HepG2 (cell line): ENCODE measurements around the gene ODC1. TPM values are rescaled to one million over a fixed set of nuclear protein-coding genes. Genes with fewer than 3 reads are reported as not detected.

Experiments used
- ATAC-seq: fragments of 200-7000 bp; cut with Tn5 transposase; 3 replicates; pipeline ENCODE4 v1.9.1; 2020; ENCODE audit warnings: mild to moderate bottlenecking, moderate library complexity
- BruUV-seq: library from RNA; stranded (reverse); fragments of 400-500 nt; replicated peaks from 2 replicates; lab custom pipeline; 2021; lab: Mats Ljungman, UMichigan
- CTCF ChIA-PET: fragments of 300-600 bp; formaldehyde crosslinking; extraction: SDS; loops from one replicate; lab custom pipeline; 2021; ENCODE audit warnings: low total read pairs, inconsistent platforms, low intra/inter-chr PET ratio; lab: Yijun Ruan, JAX
- POLR2A ChIA-PET: fragments of 350-600 bp; sonication (Branson Sonifier 250); formaldehyde crosslinking; loops from one replicate; lab custom pipeline; 2020; ENCODE audit warnings: antibody characterized with exemption, inconsistent platforms; lab: Yijun Ruan, JAX
- DNase-seq: peaks from one replicate; pipeline ENCODE4 v3.0.0-alpha.2; 2015; ENCODE audit warnings: low spot score
- FAIRE-seq: peaks from 3 replicates; lab custom pipeline; 2011; peaks lifted over from hg19 to GRCh38; lab: Jason Lieb, UNC
- H2AFZ ChIP-seq: one replicate; pipeline ENCODE4 v1.6.1; 2011; ENCODE audit warnings: low read length, inconsistent platforms
- H3K27ac ChIP-seq: fragments of 300-600 bp; 3 replicates; pipeline ENCODE4 v1.8.0; 2011; ENCODE audit warnings: mixed run types, mild to moderate bottlenecking, mixed read lengths, low read length, inconsistent platforms; ENCODE audit not compliant: insufficient read depth; ENCODE audit errors: extremely low read length
- H3K27me3 ChIP-seq, 2 experiments: fragments of 200-600 bp in 1 of 2; 2 replicates in 1 of 2; 3 replicates in 1 of 2; pipeline versions ENCODE4 v1.6.0 to v1.8.0; 2011; ENCODE audit warnings: low read length in 2 of 2, mild to moderate bottlenecking in 2 of 2, moderate library complexity in 2 of 2, inconsistent platforms in 1 of 2; ENCODE audit not compliant: insufficient read depth in 2 of 2, control insufficient read depth in 1 of 2
- H3K36me3 ChIP-seq, 2 experiments: fragments of 200-600 bp in 1 of 2; replicated peaks in 1 of 2; 2 replicates in 1 of 2; 3 replicates in 1 of 2; pipeline versions ENCODE4 v1.5.1 to v1.8.0; 2011; ENCODE audit warnings: low read length in 2 of 2, inconsistent platforms in 1 of 2; ENCODE audit not compliant: insufficient read depth in 2 of 2, control insufficient read depth in 1 of 2
- H3K4me1 ChIP-seq: 2 replicates; pipeline ENCODE4 v1.5.1; 2012; ENCODE audit warnings: low read length, inconsistent platforms; ENCODE audit not compliant: insufficient read depth
- H3K4me2 ChIP-seq: 2 replicates; pipeline ENCODE4 v1.6.0; 2011; ENCODE audit warnings: low read depth, low read length, inconsistent platforms
- H3K4me3 ChIP-seq, 3 experiments: fragments of 200-600 bp in 1 of 3; sonication (generic), shearing (Covaris generic) in 1 of 3; replicated peaks in 1 of 3; 2 replicates each; pipeline ENCODE4 v1.5.1; 2011 to 2016; ENCODE audit warnings: low read length in 3 of 3, inconsistent platforms in 2 of 3, low read depth in 2 of 3, mild to moderate bottlenecking in 2 of 3, control low read depth in 1 of 3, mixed read lengths in 1 of 3; ENCODE audit not compliant: insufficient read depth in 1 of 3
- H3K79me2 ChIP-seq: one replicate; pipeline ENCODE4 v1.6.1; 2011; ENCODE audit warnings: low read length, inconsistent platforms; ENCODE audit not compliant: insufficient read depth
- H3K9ac ChIP-seq: 2 replicates; pipeline ENCODE4 v1.6.0; 2011; ENCODE audit warnings: mild to moderate bottlenecking, low read depth, low read length, inconsistent platforms; ENCODE audit not compliant: insufficient read depth
- H3K9me3 ChIP-seq: 2 replicates; pipeline ENCODE4 v1.5.1; 2012; ENCODE audit warnings: mild to moderate bottlenecking, low read length
- H4K20me1 ChIP-seq: 2 replicates; pipeline ENCODE4 v1.6.0; 2011; ENCODE audit warnings: inconsistent platforms, mild to moderate bottlenecking, low read length, moderate library complexity; ENCODE audit not compliant: insufficient read depth
- ADNP ChIP-seq: sonication (generic); formaldehyde crosslinking; IDR thresholded peaks from 2 replicates; pipeline ENCODE4 v1.4.0; 2020; ENCODE audit warnings: missing genetic modification reagents
- CENPX ChIP-seq: sonication (generic); formaldehyde crosslinking; IDR thresholded peaks from 2 replicates; pipeline ENCODE4 v1.9.0; 2021; ENCODE audit warnings: mild to moderate bottlenecking, missing genetic modification reagents, moderate library complexity
- FOXA1 ChIP-seq, 2 experiments: fragments of 450-650 bp in 1 of 2; sonication (generic) in 1 of 2; formaldehyde crosslinking in 1 of 2; IDR thresholded peaks; 2 replicates each; pipeline versions ENCODE4 v1.4.0 to v1.6.1; 2016 to 2020; ENCODE audit warnings: missing genetic modification reagents in 1 of 2
- FOXP4 ChIP-seq: sonication (generic); formaldehyde crosslinking; IDR thresholded peaks from 2 replicates; pipeline ENCODE4 v1.4.0; 2020; ENCODE audit warnings: missing genetic modification reagents
- MXD1 ChIP-seq: sonication (generic); formaldehyde crosslinking; IDR thresholded peaks from 2 replicates; pipeline ENCODE4 v1.4.0; 2020; ENCODE audit warnings: mild to moderate bottlenecking, missing genetic modification reagents
- NFIB ChIP-seq: sonication (generic); formaldehyde crosslinking; IDR thresholded peaks from 2 replicates; pipeline ENCODE4 v1.9.0; 2021; ENCODE audit warnings: missing genetic modification reagents, mild to moderate bottlenecking, borderline replicate concordance
- NFKBIZ ChIP-seq: IDR thresholded peaks from 2 replicates; pipeline ENCODE4 v1.6.1; 2018; ENCODE audit warnings: missing genetic modification reagents, missing compliant biosample characterization
- TFDP1 ChIP-seq: IDR thresholded peaks from 2 replicates; pipeline ENCODE4 v1.6.1; 2016; ENCODE audit warnings: missing compliant biosample characterization, missing genetic modification reagents, borderline replicate concordance
- ZFP37 ChIP-seq: sonication (generic); formaldehyde crosslinking; IDR thresholded peaks from 2 replicates; pipeline ENCODE4 v1.4.0; 2020; ENCODE audit warnings: missing genetic modification reagents, borderline replicate concordance
- ZKSCAN1 ChIP-seq: fragments of 150-350 bp; IDR thresholded peaks from 2 replicates; pipeline ENCODE4 v1.6.1; 2014; ENCODE audit warnings: low read length
- ZNF251 ChIP-seq: sonication (generic); formaldehyde crosslinking; IDR thresholded peaks from 2 replicates; pipeline ENCODE4 v1.9.0; 2021; ENCODE audit warnings: mild to moderate bottlenecking, missing genetic modification reagents
- ZNF329 ChIP-seq: sonication (generic); formaldehyde crosslinking; IDR thresholded peaks from 2 replicates; pipeline ENCODE4 v1.9.0; 2021; ENCODE audit warnings: low read depth, mild to moderate bottlenecking, missing genetic modification reagents
- WGBS: methylation state at CpG from one replicate; pipeline ENCODE4 v1.1.6; 2017; ENCODE audit warnings: low lambda C conversion rate; 5-methylcytosine and 5-hydroxymethylcytosine counted together
- in situ Hi-C: cut with HindIII; loops from 2 replicates; pipeline ENCODE4 v1.10.0; 2017; ENCODE audit warnings: low pct_unique_long_range_greater_than_20kb; ENCODE audit not compliant: extremely low pct_ligation_motif_present
- intact Hi-C: fragments of 100-400 bp; cut with micrococcal nuclease; formaldehyde crosslinking; loops from one replicate; pipeline ENCODE4 v1.10.0; 2022; ENCODE audit not compliant: unreplicated experiment
- polyA plus RNA-seq, 8 experiments: library from polyadenylated mRNA; depleted of rRNA in 3 of 8; stranded (reverse) in 7 of 8; unstranded in 1 of 8; fragments of >200 nt; fragmentation: Illumina TruSeq in 4 of 8; extraction: Trizol in 4 of 8; gene quantifications; 2 replicates each; pipeline versions ENCODE4 v1.2.1 to v1.2.3, GENCODE V29; 2011 to 2016; ENCODE audit warnings: low read depth in 4 of 8, missing spikeins in 1 of 8, mixed read lengths in 1 of 8; ENCODE audit not compliant: insufficient read depth in 1 of 8
- total RNA-seq, 5 experiments: library from RNA; depleted of rRNA; stranded (reverse); fragments of >200 nt; fragmentation: Illumina TruSeq; extraction: Trizol; gene quantifications; 2 replicates each; pipeline ENCODE4 v1.2.3, GENCODE V29; 2016; ENCODE audit warnings: low read depth in 1 of 5

Gene ODC1
- total and polyA plus RNA-seq, 2 of the 13 experiments (the other 11 are each of a cell fraction or from before 2014, with no cell fraction given): 142 to 371 TPM

DNA sequence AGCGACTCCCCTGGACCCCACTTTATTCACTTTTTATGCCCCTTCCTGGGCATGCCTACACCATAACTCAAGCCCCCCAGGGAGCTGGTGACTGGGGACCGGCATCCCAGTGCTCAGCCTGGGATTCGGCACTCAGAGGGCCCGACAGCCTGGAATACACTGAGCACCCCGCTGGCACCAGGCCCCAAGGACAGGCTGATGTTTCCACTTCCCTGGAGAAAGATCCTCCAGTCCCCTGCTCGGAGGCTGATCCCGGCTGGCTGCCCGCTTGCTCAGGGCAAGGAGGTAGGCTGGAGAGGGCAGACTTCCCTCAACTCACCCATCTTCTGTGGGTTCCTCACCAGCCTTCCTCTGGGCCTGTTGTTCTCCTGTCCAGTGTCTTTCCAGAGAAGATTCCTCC, 36.6 kb downstream of the ODC1 start:
- CTCF ChIA-PET: no interaction called here
- 100% methylated on average over 8 of the region's 8 CpGs for WGBS
- Histone ChIP-seq H3K27me3 (no peaks in the 10 kb centered on the region), H3K4me2 (no peak overlapping the region), H2AFZ (no peak overlapping the region), H3K9me3 (no peaks in the 10 kb centered on the region), H3K4me1 (peaks cover 28% of the 10 kb centered on the region), H4K20me1 (no peaks in the 10 kb centered on the region; the same call in 1 of the 2 replicates), H3K27ac (no peak overlapping the region), H3K4me3 (no peak overlapping the region), H3K79me2 (no peaks in the 10 kb centered on the region), H3K9ac (no peak overlapping the region), H3K36me3 (peaks cover 2 to 14% of the 10 kb centered on the region in 2 experiments; a peak in 4 of 5 replicates)
- ATAC-seq: no peak
- TF ChIP-seq FOXA1 (IDR thresholded peaks at IDR 0.05) (no peak), FOXA1 (CRISPR knock-in tag; IDR thresholded peaks at IDR 0.05) (no peak), ZFP37 (CRISPR knock-in tag) (no peak), NFKBIZ (CRISPR knock-in tag) (no peak), NFIB (CRISPR knock-in tag) (no peak), ZNF329 (no peak), ZKSCAN1 (no peak), MXD1 (no peak), CENPX (CRISPR knock-in tag) (no peak), TFDP1 (CRISPR knock-in tag) (no peak), ZNF251 (CRISPR knock-in tag) (no peak), ADNP (CRISPR knock-in tag) (no peak), FOXP4 (CRISPR knock-in tag) (no peak)
- no TSS peak for BruUV-seq
- FAIRE-seq: no peak
- POLR2A ChIA-PET: no interaction called here
- intact Hi-C loops: no loop called here
- in situ Hi-C loops: no loop called here
- no peak for DNase-seq
